C4-2B (cell line): ENCODE results near the gene NBPF6.

Experiments
- ZFX ChIP-seq: fragments of 450-650 bp; IDR thresholded peaks from 2 replicates; pipeline ENCODE4 v1.6.1; 2017
- TF ChIP-seq, protein P1 (sequence below): fragments of 450-650 bp; conservative IDR thresholded peaks from 2 replicates; pipeline ENCODE4 v1.5.1; 2017; ENCODE audit warnings: mild to moderate bottlenecking

DNA sequence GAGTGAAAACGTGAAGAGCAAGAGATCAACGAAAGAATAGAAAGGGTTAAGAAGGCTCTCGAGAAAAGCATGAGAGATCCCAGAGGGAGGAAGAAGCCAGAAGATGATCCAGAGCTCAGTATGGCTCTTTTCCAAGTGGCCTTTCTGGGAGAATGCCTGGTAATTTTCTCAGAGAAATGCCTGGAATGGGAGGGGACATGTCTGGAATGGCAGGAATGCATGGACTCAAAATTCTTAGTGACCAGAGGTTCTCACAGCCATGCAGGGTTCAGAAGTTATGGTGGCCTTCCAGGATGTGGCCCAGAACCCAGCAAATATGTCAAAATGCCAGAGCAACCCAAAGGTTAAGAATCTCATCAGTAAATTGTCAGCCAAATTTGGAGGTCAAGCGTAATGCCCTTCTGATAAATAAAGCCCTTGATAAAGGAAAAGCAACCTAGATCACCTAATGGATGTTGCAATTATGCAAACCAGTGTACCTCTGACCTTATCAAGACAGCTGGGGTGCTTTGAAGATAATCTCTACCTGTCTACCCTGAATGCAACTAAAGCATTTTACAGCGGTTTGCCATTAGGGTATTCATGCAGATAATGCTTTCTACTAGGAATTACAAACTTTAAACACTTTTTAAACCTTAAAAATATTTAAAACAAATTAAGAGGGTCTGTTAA, 53.1 kb downstream of the NBPF6 start:
- TF ChIP-seq, protein P1, sequence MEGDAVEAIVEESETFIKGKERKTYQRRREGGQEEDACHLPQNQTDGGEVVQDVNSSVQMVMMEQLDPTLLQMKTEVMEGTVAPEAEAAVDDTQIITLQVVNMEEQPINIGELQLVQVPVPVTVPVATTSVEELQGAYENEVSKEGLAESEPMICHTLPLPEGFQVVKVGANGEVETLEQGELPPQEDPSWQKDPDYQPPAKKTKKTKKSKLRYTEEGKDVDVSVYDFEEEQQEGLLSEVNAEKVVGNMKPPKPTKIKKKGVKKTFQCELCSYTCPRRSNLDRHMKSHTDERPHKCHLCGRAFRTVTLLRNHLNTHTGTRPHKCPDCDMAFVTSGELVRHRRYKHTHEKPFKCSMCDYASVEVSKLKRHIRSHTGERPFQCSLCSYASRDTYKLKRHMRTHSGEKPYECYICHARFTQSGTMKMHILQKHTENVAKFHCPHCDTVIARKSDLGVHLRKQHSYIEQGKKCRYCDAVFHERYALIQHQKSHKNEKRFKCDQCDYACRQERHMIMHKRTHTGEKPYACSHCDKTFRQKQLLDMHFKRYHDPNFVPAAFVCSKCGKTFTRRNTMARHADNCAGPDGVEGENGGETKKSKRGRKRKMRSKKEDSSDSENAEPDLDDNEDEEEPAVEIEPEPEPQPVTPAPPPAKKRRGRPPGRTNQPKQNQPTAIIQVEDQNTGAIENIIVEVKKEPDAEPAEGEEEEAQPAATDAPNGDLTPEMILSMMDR: no peak
- TF ChIP-seq ZFX: no peak
